ENCODE measurements around the gene CDCP1. TPM values are rescaled to one million over a fixed set of nuclear protein-coding genes. Genes with fewer than 3 reads are reported as not detected.

Gene CDCP1
- total RNA-seq, 1 experiment from 2014 or later, result 0.13 TPM

DNA sequence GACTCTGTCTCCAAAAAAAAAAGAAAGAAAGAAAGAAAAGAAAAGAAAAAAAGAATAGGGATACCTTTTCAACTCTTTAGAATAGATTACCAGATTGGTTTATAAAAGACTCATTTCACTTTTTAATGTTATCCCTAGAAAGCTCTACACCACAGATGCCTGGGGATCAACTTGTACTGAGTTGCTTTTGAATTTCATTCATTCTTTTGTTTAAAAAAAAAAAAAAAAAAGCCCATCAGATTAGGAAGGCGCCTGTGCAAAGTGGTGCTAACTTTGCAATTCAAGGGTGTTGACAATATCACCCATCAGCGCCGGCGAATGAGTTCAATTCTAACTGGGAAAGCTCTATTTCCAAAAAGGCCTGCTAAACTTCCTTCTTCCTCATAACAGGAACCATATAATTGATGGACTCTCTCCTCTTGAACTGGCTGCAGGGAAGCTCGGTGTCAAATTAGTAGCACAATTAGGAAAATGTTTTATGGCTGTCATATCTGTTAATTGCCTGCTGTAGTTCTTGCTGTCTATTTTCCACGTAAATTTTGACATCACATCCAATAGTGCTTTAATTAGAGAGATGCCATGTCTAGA is 48.8 kb downstream of the CDCP1 start:
- CTCF ChIA-PET, result no interaction called here
- Histone ChIP-seq H3K4me3 (ENCODE audit: low read depth, low read length, poor library complexity, severe bottlenecking) (no peak overlapping the region), H3K27ac (ENCODE audit: low read depth, low read length, poor library complexity, severe bottlenecking) (no peak overlapping the region), H3K27me3 (replicated peaks; ENCODE audit: insufficient read depth, low read depth, low read length, poor library complexity) (no peaks in the 10 kb centered on the region), H3K36me3 (ENCODE audit: insufficient read depth, low read length, poor library complexity, severe bottlenecking) (no peaks in the 10 kb centered on the region), H3K4me1 (ENCODE audit: insufficient read depth, low read length, poor library complexity, severe bottlenecking) (no peaks in the 10 kb centered on the region), H3K9me3 (ENCODE audit: low read depth, low read length, poor library complexity, severe bottlenecking) (no peaks in the 10 kb centered on the region)
- TF ChIP-seq EZH2 (IDR thresholded peaks at IDR 0.05; ENCODE audit: borderline replicate concordance, low read depth, low read length, poor library complexity, severe bottlenecking), result no peak
- TF ChIP-seq, protein P1, sequence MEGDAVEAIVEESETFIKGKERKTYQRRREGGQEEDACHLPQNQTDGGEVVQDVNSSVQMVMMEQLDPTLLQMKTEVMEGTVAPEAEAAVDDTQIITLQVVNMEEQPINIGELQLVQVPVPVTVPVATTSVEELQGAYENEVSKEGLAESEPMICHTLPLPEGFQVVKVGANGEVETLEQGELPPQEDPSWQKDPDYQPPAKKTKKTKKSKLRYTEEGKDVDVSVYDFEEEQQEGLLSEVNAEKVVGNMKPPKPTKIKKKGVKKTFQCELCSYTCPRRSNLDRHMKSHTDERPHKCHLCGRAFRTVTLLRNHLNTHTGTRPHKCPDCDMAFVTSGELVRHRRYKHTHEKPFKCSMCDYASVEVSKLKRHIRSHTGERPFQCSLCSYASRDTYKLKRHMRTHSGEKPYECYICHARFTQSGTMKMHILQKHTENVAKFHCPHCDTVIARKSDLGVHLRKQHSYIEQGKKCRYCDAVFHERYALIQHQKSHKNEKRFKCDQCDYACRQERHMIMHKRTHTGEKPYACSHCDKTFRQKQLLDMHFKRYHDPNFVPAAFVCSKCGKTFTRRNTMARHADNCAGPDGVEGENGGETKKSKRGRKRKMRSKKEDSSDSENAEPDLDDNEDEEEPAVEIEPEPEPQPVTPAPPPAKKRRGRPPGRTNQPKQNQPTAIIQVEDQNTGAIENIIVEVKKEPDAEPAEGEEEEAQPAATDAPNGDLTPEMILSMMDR (conservative IDR thresholded peaks at IDR 0.05; ENCODE audit: low read depth, low read length), result no peak
- intact Hi-C loops (cut with micrococcal nuclease; ENCODE audit: unreplicated experiment), result no loop called here
- POLR2A ChIA-PET (ENCODE audit: low non-redundant PET), result no interaction called here
- BruUV-seq (replicated peaks), result no TSS peak
- DNase-seq (ENCODE audit: low spot score), result no peak

DNA sequence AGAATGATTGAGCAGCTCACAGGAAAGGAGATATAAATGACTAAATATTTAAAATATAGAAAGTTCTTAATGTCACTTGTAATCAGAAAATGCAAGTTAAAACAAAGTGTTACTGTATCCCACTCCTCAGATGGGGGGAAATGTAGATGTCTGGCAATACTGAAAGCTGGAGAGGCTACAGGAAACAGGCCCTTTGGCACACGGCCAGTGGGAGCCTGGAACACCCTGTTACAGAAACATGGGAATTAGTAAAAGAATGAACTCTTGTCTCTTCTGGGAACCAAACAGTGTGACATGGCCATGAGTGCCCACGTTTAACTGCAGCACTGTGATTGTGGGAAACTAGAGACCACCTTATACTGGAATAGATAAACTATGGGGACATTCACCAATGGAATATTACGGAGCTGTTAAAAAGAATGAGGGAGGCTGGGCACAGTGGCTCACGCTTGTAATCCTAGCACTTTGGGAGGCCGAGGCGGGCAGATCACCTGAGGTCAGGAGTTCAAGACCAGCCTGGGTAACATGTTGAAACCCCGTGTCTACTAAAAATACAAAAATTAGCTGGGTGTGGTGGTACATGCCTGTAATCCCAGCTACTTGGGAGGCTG is 50.2 kb downstream of the CDCP1 start:
- H3K9me3 ChIP-seq (ENCODE audit: low read depth, low read length, poor library complexity, severe bottlenecking), result no peaks in the 10 kb centered on the region
- intact Hi-C loops (cut with micrococcal nuclease; ENCODE audit: unreplicated experiment), result no loop called here
- no peaks in the 10 kb centered on the region for H3K4me1 ChIP-seq (ENCODE audit: insufficient read depth, low read length, poor library complexity, severe bottlenecking)
- POLR2A ChIA-PET (ENCODE audit: low non-redundant PET), result no interaction called here
- H3K27me3 ChIP-seq (replicated peaks; ENCODE audit: insufficient read depth, low read depth, low read length, poor library complexity), result no peaks in the 10 kb centered on the region
- H3K27ac ChIP-seq (ENCODE audit: low read depth, low read length, poor library complexity, severe bottlenecking), result no peak overlapping the region
- no peaks in the 10 kb centered on the region for H3K36me3 ChIP-seq (ENCODE audit: insufficient read depth, low read length, poor library complexity, severe bottlenecking)
- no TSS peak for BruUV-seq (replicated peaks)
- DNase-seq (ENCODE audit: low spot score), result peak; percentile 6
- H3K4me3 ChIP-seq (ENCODE audit: low read depth, low read length, poor library complexity, severe bottlenecking), result no peak overlapping the region
- CTCF ChIA-PET, result no interaction called here
- TF ChIP-seq, protein P1 (conservative IDR thresholded peaks at IDR 0.05; ENCODE audit: low read depth, low read length), result no peak
- no peak for TF ChIP-seq EZH2 (IDR thresholded peaks at IDR 0.05; ENCODE audit: borderline replicate concordance, low read depth, low read length, poor library complexity, severe bottlenecking)

DNA sequence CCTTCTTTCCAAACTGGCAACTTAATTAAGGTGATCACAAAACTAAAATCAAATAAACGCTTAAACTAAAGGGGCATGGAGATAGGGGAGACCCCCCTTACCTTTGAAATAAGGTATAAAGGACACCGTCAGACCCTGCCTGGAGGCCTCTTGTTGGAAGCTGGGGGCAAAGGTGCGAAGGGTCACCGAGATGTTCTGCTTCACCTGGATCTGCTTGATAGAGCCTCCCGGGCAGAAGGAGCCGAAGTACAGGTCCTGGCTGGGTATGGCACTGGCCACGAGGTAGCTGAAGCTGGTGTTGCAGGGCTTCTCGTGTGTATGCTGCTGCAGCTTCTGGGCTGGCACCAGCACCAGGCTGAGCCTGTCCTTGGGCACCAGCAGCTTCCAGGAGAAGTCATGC is 53.0 kb downstream of the CDCP1 start:
- DNase-seq (ENCODE audit: low spot score), result no peak
- no peaks in the 10 kb centered on the region for H3K4me1 ChIP-seq (ENCODE audit: insufficient read depth, low read length, poor library complexity, severe bottlenecking)
- BruUV-seq (replicated peaks), result no TSS peak
- intact Hi-C loops (cut with micrococcal nuclease; ENCODE audit: unreplicated experiment), result no loop called here
- TF ChIP-seq, protein P1 (conservative IDR thresholded peaks at IDR 0.05; ENCODE audit: low read depth, low read length), result no peak
- no peak for TF ChIP-seq EZH2 (IDR thresholded peaks at IDR 0.05; ENCODE audit: borderline replicate concordance, low read depth, low read length, poor library complexity, severe bottlenecking)
- no peaks in the 10 kb centered on the region for H3K36me3 ChIP-seq (ENCODE audit: insufficient read depth, low read length, poor library complexity, severe bottlenecking)
- POLR2A ChIA-PET (ENCODE audit: low non-redundant PET), result no interaction called here
- no peaks in the 10 kb centered on the region for H3K27me3 ChIP-seq (replicated peaks; ENCODE audit: insufficient read depth, low read depth, low read length, poor library complexity)
- H3K4me3 ChIP-seq (ENCODE audit: low read depth, low read length, poor library complexity, severe bottlenecking), result no peak overlapping the region
- CTCF ChIA-PET, result no interaction called here
- H3K27ac ChIP-seq (ENCODE audit: low read depth, low read length, poor library complexity, severe bottlenecking), result no peak overlapping the region
- no peaks in the 10 kb centered on the region for H3K9me3 ChIP-seq (ENCODE audit: low read depth, low read length, poor library complexity, severe bottlenecking)
